Stimulated activated CD4-positive, alpha-beta T cell treated with anti-CD3 and anti-CD28 coated beads, Interleukin-1b, Interleukin-23, amount 100 ng/mL, for 4 hours (primary cell): Measurements from ENCODE around the gene FPR3.
"Not testable (repeated sequence)": the region's sequence is repeated elsewhere in the genome, so short reads cannot be mapped to it uniquely, and the experiment has no call there.

Source experiments
- DNase-seq, 2 donors: peaks; one replicate each; pipeline ENCODE4 v3.0.0-alpha.2; 2020; ENCODE audit warnings: low read depth in 2 of 2

The FPR3 gene

GRCh38 chr19:51784109-51784785 lies 10.7 kb upstream of the FPR3 start:
- DNase-seq = no peak

GRCh38 chr19:51784922-51785690 lies 9.9 kb upstream of the FPR3 start:
- DNase-seq = peak in 1 of 2 donors; percentile 15

- no peak for DNase-seq
Observed at GRCh38 chr19:51786646-51787494, 8.1 kb upstream of the FPR3 start.

GRCh38 chr19:51788029-51788428 lies 6.9 kb upstream of the FPR3 start:
- no peak for DNase-seq

GRCh38 chr19:51789061-51789795 lies 5.7 kb upstream of the FPR3 start:
- no peak for DNase-seq

- no peak for DNase-seq
Observed at GRCh38 chr19:51792932-51793331, 2.0 kb upstream of the FPR3 start.

GRCh38 chr19:51793994-51794393 lies 963 bp upstream of the FPR3 start:
- DNase-seq = no peak

- DNase-seq = no peak
Observed at GRCh38 chr19:51796195-51796679, 1.3 kb downstream of the FPR3 start.

GRCh38 chr19:51797480-51797879 lies 2.5 kb downstream of the FPR3 start:
- no peak for DNase-seq

GRCh38 chr19:51798062-51798461 lies 3.1 kb downstream of the FPR3 start:
- no peak for DNase-seq

GRCh38 chr19:51799034-51799773 lies 4.2 kb downstream of the FPR3 start:
- no peak for DNase-seq

- no peak for DNase-seq
Observed at GRCh38 chr19:51799774-51800472, 5.0 kb downstream of the FPR3 start.

GRCh38 chr19:51800473-51801244 lies 5.7 kb downstream of the FPR3 start:
- no peak for DNase-seq

- no peak for DNase-seq
Observed at GRCh38 chr19:51802775-51803174, 7.8 kb downstream of the FPR3 start.

- DNase-seq = no peak
Observed at GRCh38 chr19:51803519-51803918, 8.6 kb downstream of the FPR3 start.

- DNase-seq = no peak
Observed at GRCh38 chr19:51803967-51804366, 9.0 kb downstream of the FPR3 start.

- not testable (repeated sequence) for DNase-seq
Observed at GRCh38 chr19:51804789-51805188, 9.8 kb downstream of the FPR3 start.

GRCh38 chr19:51805396-51805795 lies 10.4 kb downstream of the FPR3 start:
- not testable (repeated sequence) for DNase-seq

GRCh38 chr19:51806571-51806970 lies 11.6 kb downstream of the FPR3 start:
- DNase-seq = not testable (repeated sequence)
